Fibroblast of pulmonary artery (primary cell): ENCODE measurements around the gene CEP295NL.
"Not testable (repeated sequence)": the region's sequence is repeated elsewhere in the genome, so short reads cannot be mapped to it uniquely, and the experiment has no call there.

ENCODE experiments used
- DNase-seq: peaks from one replicate; pipeline ENCODE4 v3.0.0-alpha.2; 2010; ENCODE audit warnings: low read depth
- H3K4me3 ChIP-seq: replicated peaks from 2 replicates; pipeline ENCODE4 v1.5.1; 2011; ENCODE audit warnings: low read depth, mild to moderate bottlenecking, control low read depth, low read length, moderate library complexity
- TF ChIP-seq, protein P1 (sequence below): IDR thresholded peaks from 2 replicates; pipeline ENCODE4 v1.5.1; 2011; ENCODE audit warnings: mild to moderate bottlenecking, control low read depth, low read length, inconsistent platforms; ENCODE audit errors: missing control alignments

The CEP295NL gene

DNA sequence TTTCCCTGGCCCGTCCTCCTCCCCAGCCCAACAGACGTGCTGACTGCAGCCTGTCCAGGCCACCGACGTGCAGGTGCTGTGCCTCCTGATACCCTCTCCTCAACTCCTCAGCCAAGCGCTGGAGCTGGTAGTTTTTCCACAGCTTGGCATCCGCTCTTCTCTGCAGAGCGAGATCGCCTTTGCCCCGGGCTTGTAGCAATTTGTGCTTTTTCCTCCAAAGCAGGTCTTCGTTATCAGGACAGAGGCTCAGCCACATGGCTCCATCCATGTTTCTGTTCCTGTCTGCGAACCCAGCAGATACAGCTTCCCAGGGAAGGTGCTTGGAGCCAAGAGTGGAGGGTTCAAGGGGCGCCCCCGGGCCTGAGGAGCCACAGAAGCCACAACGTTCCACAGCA lies 10.9 kb downstream of the CEP295NL start:
- TF ChIP-seq, protein P1, sequence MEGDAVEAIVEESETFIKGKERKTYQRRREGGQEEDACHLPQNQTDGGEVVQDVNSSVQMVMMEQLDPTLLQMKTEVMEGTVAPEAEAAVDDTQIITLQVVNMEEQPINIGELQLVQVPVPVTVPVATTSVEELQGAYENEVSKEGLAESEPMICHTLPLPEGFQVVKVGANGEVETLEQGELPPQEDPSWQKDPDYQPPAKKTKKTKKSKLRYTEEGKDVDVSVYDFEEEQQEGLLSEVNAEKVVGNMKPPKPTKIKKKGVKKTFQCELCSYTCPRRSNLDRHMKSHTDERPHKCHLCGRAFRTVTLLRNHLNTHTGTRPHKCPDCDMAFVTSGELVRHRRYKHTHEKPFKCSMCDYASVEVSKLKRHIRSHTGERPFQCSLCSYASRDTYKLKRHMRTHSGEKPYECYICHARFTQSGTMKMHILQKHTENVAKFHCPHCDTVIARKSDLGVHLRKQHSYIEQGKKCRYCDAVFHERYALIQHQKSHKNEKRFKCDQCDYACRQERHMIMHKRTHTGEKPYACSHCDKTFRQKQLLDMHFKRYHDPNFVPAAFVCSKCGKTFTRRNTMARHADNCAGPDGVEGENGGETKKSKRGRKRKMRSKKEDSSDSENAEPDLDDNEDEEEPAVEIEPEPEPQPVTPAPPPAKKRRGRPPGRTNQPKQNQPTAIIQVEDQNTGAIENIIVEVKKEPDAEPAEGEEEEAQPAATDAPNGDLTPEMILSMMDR = no peak
- no peak for DNase-seq
- H3K4me3 ChIP-seq = no peak overlapping the region

DNA sequence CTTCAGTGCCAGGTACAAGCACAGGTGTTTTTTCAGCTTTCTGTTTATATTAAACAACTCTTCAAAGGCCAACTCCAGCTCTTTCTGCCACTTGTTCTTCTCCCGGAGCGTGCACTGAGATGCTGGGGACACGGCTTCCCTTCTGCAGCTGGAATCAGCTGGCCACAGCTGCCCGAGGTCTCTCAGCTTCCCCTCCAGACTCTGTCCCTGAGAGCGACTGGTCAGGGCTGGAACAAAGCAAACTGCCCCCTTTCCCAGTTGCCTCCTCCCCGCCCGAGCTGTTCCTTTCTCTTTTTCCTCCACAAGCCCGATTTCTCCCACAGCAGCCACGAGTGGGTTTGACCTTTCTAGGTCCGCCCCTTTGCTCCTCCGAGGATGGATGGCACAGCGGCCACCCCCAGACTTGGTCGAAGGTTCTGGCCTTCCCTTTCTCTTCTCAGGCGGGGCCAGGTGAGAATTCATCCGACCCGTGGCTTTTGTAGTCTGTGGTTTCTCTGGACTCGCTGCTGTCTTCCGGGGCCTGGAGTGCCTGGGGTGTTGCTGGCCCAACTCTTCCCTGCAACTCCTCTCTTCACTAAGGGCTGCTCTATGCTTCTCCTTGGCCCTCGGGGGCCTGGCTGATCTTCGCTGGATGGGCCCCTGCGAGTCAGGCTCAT lies 11.5 kb downstream of the CEP295NL start:
- TF ChIP-seq, protein P1 = no peak
- no peak for DNase-seq
- H3K4me3 ChIP-seq = no peak overlapping the region

DNA sequence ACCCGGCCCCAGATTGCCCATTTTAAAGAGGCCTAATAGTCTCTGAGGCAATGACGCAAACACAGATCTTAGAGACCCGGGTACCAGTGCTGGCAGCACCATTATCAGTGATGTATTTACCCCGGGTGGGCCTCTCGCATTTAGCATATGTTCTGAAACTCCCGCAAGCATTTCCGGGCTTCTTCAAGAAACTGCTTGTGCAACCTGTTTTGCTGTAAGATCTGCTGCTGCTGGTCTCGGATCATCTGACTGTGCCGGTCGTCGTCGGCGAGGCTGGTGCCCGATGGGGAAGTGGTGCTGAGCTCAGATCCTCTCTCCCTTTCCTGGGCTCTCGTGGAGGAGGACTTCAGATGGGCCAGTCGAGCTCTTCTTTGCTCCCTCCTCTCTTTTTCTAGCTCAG lies 12.5 kb downstream of the CEP295NL start:
- DNase-seq = no peak
- H3K4me3 ChIP-seq = no peak overlapping the region
- TF ChIP-seq, protein P1 = no peak

DNA sequence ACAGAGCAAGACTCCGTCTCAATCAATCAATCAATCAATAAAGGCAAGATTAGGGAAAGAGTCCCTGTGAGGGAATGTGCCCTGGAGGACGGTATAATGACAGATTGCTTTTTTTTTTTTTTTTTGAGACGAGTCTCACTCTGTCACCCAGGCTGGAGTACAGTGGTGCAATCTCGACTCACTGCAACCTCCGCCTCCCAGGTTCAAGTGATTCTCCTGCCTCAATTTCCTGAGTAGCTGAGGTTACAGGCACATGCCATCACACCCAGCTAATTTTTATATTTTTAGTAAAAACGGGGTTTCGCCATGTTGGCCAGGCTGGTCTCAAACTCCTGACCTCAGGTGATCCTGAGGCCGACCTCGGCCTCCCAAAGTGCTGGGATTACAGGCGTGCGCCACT lies 12.9 kb downstream of the CEP295NL start:
- not testable (repeated sequence) for DNase-seq, H3K4me3 ChIP-seq

DNA sequence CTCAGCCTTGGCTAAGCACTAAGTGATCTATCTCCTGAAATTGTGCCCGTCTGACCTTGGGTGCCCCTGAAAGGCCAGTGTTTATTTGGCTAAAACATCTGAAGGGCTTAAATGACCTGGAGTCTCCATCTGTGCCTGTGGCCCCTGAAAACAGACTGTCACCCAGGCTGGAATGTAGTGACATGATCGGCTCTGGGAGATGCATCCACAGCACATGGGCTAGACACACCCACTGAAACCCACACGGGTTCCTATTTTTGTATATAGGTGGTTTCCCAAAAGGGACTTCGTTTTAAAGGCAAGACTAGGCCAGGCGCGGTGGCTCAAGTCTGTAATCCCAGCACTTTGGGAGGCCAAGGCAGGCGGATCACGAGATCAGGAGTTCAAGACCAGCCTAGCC lies 13.5 kb downstream of the CEP295NL start:
- TF ChIP-seq, protein P1 = no peak
- H3K4me3 ChIP-seq = no peak overlapping the region
- DNase-seq = no peak

DNA sequence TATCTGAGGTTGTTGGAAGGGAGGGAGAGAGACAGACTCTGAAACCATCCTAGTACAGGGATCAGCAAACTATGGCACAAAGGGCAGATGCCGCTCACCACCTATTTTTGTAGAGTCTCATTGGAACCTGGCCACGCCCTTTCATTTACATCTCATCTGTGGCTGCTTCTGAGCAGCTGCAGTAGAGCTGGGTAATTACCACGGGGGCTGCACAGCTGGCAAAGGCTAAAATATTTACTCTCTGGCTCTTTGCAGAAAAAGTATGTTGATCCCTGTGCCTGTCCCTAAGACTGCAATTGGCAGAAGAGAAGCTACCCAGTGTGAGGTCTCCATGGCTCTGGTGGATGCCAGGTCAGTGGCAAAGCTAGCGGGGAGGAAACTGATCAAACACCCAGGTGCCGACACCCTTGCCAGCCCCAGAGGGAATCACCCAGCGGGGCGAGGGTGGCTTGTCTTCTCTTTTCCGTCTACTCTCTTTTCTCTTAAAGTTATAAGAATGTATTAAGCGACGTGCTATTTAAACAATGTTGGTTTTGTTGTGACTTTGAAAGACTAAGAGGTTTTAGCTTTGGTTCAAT lies 14.0 kb downstream of the CEP295NL start:
- TF ChIP-seq, protein P1 = no peak
- no peak for DNase-seq
- H3K4me3 ChIP-seq = no peak overlapping the region

DNA sequence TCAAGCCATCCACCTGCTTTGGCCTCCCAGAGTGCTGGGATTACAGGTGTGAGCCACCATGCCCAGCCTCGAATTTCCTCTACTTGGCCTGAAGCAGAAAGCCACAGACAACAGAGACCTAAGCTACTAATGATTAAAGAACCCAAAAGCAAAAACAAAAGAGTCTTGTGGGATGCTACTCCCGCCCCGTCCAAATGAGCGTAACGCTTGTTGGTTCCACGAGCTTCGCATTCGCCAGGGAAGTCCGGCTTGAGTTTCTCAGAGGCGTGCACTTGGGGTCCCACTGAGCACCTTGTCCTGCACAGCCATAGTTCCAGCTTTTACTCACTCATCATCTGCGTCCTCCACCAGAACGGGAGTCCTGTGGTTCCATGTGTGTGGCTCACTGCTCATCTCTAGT lies 16.0 kb downstream of the CEP295NL start:
- TF ChIP-seq, protein P1 = no peak
- DNase-seq = no peak
- H3K4me3 ChIP-seq = no peak overlapping the region
